NB4 (cell line): ENCODE measurements around the gene NEK1.

Experiments used
- MAX ChIP-seq: IDR thresholded peaks from 2 replicates; pipeline ENCODE4 v1.6.1; 2011; ENCODE audit warnings: low read depth, low read length
- MYC ChIP-seq: IDR thresholded peaks from 2 replicates; pipeline ENCODE4 v1.6.1; 2011; ENCODE audit warnings: low read depth, low read length
- POLR2A ChIP-seq: IDR thresholded peaks from 2 replicates; pipeline ENCODE4 v1.6.1; 2011; ENCODE audit warnings: mild to moderate bottlenecking; ENCODE audit not compliant: insufficient read length; ENCODE audit errors: extremely low read depth
- TF ChIP-seq, protein P1 (sequence below): IDR thresholded peaks from one replicate; pipeline ENCODE4 v1.5.1; 2012; ENCODE audit warnings: low read depth, low read length

- TF ChIP-seq, protein P1, sequence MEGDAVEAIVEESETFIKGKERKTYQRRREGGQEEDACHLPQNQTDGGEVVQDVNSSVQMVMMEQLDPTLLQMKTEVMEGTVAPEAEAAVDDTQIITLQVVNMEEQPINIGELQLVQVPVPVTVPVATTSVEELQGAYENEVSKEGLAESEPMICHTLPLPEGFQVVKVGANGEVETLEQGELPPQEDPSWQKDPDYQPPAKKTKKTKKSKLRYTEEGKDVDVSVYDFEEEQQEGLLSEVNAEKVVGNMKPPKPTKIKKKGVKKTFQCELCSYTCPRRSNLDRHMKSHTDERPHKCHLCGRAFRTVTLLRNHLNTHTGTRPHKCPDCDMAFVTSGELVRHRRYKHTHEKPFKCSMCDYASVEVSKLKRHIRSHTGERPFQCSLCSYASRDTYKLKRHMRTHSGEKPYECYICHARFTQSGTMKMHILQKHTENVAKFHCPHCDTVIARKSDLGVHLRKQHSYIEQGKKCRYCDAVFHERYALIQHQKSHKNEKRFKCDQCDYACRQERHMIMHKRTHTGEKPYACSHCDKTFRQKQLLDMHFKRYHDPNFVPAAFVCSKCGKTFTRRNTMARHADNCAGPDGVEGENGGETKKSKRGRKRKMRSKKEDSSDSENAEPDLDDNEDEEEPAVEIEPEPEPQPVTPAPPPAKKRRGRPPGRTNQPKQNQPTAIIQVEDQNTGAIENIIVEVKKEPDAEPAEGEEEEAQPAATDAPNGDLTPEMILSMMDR, result no peak
- TF ChIP-seq POLR2A (no peak), MYC (no peak), MAX (no peak)
Measured at GRCh38 chr4:169439244-169439643, 173.1 kb downstream of the NEK1 start.
